Non-pigmented ciliary epithelial cell (primary cell): Measurements from ENCODE around the gene GSTA3.
"Not testable (repeated sequence)": the region's sequence is repeated elsewhere in the genome, so short reads cannot be mapped to it uniquely, and the experiment has no call there.

ENCODE experiments used
- DNase-seq: peaks from one replicate; pipeline ENCODE4 v3.0.0-alpha.2; 2010; ENCODE audit warnings: low read depth

Gene GSTA3

GRCh38 chr6:52909531-52909930 is at the start of gene GSTA3:
TSS of gene GSTA3 (minus strand) at chr6:52909698. CDS start at chr6:52905834, 3,864 bp downstream.
- DNase-seq = no peak

DNA sequence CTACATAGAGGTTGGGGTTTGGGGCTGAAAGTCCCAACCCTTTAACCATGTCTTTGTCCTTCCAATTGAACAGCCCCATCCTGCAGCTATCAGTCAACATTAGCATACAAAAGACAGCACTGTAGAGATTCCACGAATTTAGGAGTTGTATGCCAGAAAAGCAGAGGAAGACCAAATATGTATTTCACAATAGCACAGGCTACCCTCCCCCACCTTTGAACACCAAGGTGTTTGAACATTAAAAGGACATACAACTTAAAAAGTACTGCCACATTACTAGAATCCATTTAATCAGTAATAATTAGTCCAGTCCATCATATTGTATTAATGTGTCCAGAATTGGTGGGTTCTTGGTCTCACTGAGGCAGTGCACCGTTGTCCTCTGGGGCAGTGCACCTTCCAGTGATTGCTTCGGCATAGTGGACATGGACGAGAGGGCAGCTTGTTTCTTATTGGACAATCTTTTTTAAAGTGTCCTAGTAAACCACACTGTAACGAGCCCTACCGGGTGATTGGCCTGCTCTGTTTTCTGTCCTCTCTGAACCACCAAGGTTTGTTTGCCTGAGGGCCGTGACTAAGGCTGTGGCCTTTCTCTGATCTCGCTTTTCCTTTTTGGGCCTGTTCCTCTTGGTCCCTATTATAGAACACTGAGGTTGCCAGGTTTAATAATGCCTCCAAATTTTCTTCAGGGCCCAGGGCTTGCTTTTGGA is 49.2 kb upstream of the GSTA3 start:
- DNase-seq = no peak

DNA sequence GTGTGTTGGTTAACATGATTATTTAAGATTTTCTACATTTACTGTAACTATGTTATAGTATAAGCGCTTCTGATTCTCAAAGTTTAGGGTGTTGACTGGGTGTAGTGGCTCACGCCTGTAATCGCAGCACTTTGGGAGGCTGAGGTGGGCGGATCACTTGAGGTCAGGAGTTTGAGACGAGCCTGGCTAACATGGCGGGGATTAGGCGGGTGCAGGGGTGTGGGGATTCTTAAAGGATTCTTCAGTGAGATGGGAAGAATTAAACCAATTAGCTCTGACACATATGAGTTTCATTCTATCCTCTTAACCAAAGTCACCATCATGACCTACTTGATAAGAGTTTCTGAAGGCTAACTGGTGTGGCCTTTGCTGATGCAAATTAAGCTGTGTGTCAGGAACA is 46.4 kb upstream of the GSTA3 start:
- DNase-seq = no peak

- DNase-seq = no peak
Measured at GRCh38 chr6:52953911-52954839, 44.7 kb upstream of the GSTA3 start.

GRCh38 chr6:52946306-52946705 is 36.8 kb upstream of the GSTA3 start:
- no peak for DNase-seq

GRCh38 chr6:52942821-52943220 is 33.3 kb upstream of the GSTA3 start:
- DNase-seq = not testable (repeated sequence)

DNA sequence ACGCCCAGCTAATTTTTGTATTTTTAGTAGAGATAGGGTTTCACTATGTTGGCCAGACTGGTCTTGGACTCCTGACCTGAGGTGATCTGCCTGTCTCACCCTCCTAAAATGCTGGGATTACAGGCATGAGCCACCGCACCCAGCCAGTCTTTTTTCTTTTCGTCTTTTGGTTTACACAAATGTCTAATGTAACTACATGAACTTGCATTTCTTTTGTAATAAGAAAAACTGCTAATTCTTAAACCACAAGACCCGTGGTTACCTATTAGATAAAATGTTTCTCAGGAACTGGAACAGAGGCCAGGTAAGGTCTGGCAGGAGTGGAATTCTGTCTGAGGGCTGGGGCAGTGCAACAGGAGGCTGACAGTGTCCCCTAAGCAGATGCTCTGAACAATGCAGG is 32.7 kb upstream of the GSTA3 start:
- no peak for DNase-seq

GRCh38 chr6:52937908-52938307 is 28.4 kb upstream of the GSTA3 start:
- no peak for DNase-seq

DNA sequence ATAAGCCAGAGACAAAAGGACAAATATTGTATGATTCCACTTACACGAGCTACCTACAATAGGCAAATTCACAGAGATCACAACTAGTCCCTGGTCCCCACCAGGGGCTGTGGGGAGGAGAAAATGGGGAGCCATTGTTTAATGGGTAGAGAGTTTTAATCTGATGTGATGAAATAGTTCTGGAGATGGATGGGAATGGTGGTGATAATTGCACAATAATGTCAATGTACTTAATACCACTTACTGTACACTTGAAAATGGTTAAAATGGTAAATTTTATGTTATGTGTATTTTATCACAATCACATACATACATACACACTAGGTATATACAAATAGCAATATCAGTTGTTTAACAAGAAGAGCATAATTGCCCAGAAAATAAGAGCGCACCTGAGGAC is 24.3 kb upstream of the GSTA3 start:
- no peak for DNase-seq

DNA sequence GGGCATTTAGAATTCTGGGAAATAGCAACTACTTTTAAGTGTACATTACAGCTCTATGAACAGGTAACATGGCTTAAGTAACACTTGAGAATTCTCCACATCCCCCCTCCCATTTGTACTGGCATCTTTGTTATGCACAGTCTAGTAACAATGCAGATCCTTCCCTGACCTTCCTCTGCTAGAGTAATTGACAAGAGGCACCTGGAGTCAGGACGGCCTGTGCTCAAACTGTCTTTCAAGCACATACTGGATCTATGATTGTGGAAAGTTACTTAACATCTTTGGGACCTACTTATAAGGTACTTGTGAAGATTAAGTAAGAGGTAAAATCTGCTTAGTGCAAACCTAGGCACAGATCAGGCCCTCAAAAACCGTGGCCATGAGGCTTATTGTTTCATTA is 21.9 kb upstream of the GSTA3 start:
- no peak for DNase-seq

DNA sequence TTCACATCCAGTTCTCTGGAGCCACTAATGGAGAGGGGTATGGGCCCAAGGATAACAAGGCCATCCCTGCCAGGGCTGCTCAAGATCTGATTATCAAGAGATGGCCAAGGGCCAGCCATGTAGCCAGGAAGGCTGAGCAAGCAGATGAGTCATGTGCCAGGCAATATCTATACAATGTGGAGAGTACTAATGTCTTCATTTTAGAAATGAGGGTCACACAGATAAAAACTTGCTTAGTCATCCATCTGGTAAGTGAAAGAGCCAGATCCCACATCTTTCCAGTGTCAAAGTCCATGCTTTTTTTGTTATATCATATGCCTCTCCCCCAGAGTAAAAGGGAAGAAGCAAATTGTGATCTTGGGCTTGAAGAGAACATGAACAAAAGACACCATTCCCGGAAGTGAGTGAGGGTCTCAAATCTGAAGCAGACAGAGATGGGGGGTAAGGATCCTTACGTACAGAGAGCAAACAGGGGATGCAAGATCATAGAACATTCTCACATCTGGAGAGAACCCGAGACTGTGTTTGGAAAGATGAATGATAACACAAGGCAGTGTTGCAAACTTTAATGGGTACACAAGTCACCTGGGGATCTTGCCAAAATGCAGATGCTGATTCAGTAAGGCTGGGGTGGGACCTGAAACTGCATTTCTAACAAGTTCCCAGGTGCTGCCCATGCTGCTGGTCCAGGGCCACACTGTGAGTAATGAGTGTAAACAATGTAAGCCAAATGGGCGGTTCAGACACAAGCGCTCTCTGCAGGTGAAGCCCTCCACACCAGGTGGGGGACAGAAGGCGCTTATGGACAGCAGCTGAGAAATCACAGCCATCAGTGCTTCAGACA is 20.0 kb upstream of the GSTA3 start:
- DNase-seq = peak; percentile 73

DNA sequence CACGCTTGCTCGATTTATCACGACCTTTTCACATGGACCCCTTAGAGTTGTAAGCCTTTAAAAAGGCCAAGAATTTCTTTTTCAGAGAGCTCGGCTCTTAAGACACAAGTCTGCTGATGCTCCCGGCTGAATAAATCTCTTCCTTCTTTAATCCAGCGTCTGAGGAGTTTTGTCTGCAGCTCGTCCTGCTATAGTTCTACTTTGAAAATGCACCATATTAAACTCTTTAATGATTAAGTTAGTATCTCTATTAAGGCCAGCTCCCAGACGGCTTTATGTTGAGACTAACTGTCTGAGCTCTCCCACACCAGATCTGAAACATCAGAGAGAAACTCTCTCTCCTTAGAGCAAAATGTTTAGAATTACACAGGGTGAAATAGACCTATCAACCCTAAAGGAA is 18.0 kb upstream of the GSTA3 start:
- DNase-seq = no peak

GRCh38 chr6:52925919-52926792 is 16.7 kb upstream of the GSTA3 start:
- no peak for DNase-seq

- no peak for DNase-seq
Measured at GRCh38 chr6:52925042-52925441, 15.5 kb upstream of the GSTA3 start.

- DNase-seq = not testable (repeated sequence)
Measured at GRCh38 chr6:52923689-52924088, 14.2 kb upstream of the GSTA3 start.

GRCh38 chr6:52922161-52922560 is 12.7 kb upstream of the GSTA3 start:
- DNase-seq = no peak

DNA sequence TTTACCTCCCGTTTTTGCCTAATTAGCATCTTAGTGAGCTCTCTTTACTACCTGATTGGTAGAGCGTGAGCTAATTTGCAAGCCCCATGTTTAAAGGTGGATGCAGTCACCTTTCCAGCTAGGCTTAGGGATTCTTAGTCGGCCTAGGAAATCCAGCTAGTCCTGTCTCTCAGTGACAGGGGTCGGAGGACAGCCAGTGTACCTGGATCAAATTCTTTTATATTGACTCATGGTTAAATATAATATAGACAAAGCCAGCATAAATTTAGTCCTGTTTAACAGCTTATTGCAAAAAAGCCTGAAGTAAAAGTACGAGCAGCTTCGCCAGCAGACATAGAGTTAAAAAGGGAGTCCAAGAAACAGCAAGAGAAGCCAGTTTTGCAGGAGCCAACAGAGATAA is 12.2 kb upstream of the GSTA3 start:
- no peak for DNase-seq

GRCh38 chr6:52919511-52919910 is 10.0 kb upstream of the GSTA3 start:
- DNase-seq = not testable (repeated sequence)

GRCh38 chr6:52918771-52919170 is 9.3 kb upstream of the GSTA3 start:
- DNase-seq = not testable (repeated sequence)

DNA sequence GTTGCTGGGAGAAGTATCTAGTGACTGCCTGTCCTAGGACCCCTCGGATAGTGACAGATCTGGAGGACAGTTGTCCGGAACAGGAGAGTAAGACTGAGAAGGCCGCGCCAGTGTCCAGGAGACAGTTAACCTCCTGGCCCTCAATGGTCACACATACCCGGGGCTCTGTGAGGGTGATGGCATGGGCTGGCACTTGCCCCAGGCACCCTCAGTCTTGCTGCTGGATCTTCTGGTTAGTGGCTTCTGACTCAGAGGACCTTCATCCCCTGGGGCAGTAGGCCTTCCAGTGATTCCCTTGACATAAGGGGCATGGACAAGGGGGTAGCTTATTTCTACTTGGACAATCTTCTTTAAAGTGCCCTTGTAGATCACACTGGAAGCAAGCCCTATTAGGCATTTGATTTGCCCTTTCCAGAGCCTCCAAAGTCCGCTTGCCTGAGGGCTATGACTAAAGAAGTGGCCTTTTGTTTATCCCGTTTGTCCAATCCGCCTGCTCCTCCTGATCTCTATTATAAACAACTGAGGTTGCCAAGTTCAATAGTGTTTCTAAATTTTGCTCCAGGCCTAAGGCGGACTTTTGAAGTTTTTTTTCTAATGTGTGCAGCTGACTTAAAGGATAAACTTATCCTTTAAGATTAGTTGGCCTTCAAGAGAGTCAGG is 8.7 kb upstream of the GSTA3 start:
- peak; percentile 52 for DNase-seq

- DNase-seq = no peak
Measured at GRCh38 chr6:52914516-52914915, 5.0 kb upstream of the GSTA3 start.
